Neutrophil (primary cell): ENCODE measurements around the gene TDRD10.

ENCODE experiments used
- H3K27ac ChIP-seq: fragments of 200-600 bp; sonication (generic); 2 replicates; pipeline ENCODE4 v1.5.1; 2016; ENCODE audit warnings: mild to moderate bottlenecking, moderate library complexity
- H3K27me3 ChIP-seq: fragments of 200-600 bp; sonication (generic); 2 replicates; pipeline ENCODE4 v1.6.0; 2016; ENCODE audit warnings: mild to moderate bottlenecking
- H3K36me3 ChIP-seq: fragments of 200-600 bp; sonication (generic); 2 replicates; pipeline ENCODE4 v1.5.1; 2017
- H3K4me1 ChIP-seq, 2 experiments: fragments of 200-600 bp in 1 of 2; sonication (generic) in 1 of 2; 1 replicate in 1 of 2; 2 replicates in 1 of 2; pipeline versions ENCODE4 v1.5.1 to v1.6.1; 2013 to 2016; ENCODE audit warnings: low read depth in 1 of 2, low read length in 1 of 2, mild to moderate bottlenecking in 1 of 2, moderate library complexity in 1 of 2; ENCODE audit not compliant: control insufficient read depth in 1 of 2, insufficient read depth in 1 of 2
- H3K4me3 ChIP-seq, 2 experiments: fragments of 200-600 bp in 1 of 2; sonication (generic) in 1 of 2; 1 replicate in 1 of 2; 2 replicates in 1 of 2; pipeline ENCODE4 v1.5.1; 2013 to 2016; ENCODE audit warnings: low read depth in 1 of 2, low read length in 1 of 2, mild to moderate bottlenecking in 1 of 2, moderate library complexity in 1 of 2
- H3K9me3 ChIP-seq: fragments of 200-600 bp; sonication (generic); 2 replicates; pipeline ENCODE4 v1.5.1; 2016
- CTCF ChIP-seq: fragments of 200-600 bp; sonication (generic); IDR thresholded peaks from 2 replicates; pipeline ENCODE4 v1.5.1; 2016; ENCODE audit warnings: antibody characterized with exemption

Gene TDRD10

GRCh38 chr1:154533952-154534844, 32.2 kb downstream of the TDRD10 start:
- Histone ChIP-seq H3K36me3 (no peaks in the 10 kb centered on the region), H3K27ac (no peak overlapping the region), H3K27me3 (no peaks in the 10 kb centered on the region), H3K9me3 (no peaks in the 10 kb centered on the region), H3K4me3 (no peak overlapping the region), H3K4me1 (no peaks in the 10 kb centered on the region)
- TF ChIP-seq CTCF, result no peak

DNA sequence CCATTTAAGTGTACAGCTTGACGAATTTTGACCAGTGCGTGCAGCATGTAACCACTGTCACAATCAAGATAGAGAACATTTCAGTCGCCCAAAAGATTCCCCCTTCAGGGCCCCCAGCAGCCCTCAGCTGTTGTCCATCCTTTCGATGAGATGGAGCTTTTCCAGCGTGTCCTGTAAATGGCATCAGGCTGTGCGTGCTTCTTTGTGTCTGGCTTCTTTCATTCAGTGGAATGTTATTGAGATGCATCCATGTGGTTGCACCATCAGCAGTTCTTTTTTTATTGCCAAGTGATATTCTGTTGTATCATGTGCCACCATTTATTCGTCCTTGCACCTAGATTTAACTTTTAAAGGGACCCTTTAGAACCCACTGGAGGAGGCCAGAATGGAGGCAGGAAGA, 34.6 kb downstream of the TDRD10 start:
- no peak overlapping the region for H3K27ac ChIP-seq
- H3K4me1 ChIP-seq, result no peaks in the 10 kb centered on the region
- TF ChIP-seq CTCF, result no peak
- no peak overlapping the region for H3K4me3 ChIP-seq
- peaks cover 7% of the 10 kb centered on the region for H3K27me3 ChIP-seq
- H3K36me3 ChIP-seq, result no peaks in the 10 kb centered on the region
- no peaks in the 10 kb centered on the region for H3K9me3 ChIP-seq

DNA sequence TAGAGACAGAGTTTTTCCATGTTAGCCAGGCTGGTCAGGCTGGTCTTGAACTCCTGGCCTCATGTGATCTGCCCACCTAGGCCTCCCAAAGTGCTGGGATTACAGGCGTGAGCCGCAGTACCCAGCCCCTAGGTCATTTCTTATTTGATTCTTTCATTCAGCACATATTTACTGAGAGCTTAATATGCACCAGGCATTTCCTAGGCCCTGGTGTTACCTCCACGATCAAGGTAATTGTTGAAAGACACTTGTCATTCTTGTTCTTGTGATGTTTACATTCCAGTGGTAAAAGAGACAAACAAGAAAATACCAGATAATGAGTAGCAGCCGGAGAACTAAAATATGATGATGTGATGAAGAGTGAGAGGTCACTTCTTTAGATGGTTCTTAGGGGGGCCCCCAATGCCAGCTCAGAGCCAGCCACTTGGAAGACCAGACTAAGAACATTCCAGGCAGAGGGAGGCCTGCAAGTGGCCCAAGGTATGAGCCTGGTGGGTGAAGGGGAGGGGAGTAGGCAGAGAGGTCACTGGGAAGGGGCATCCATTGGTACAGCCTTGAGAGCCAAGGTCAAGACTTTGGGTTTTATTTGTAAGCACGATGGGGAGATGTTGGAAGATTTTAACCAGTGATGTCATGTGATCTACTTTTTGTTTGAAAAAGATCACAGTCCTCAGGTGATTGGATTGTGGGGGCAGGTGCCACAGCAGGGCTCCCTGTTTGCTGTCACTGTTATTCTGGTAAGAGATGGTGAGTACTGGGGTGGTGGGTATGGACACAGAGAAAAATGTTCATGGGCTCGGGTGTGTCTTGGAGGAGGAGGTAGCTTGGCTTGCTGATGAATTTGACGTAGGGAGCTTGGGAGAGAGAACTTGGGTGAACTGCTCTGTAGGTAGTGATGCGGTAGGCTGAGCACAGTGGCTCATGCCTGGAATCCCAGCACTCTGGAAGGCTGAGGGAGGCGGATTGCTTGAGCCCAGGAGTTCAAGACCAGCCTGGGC, 37.8 kb downstream of the TDRD10 start:
- Histone ChIP-seq H3K27me3 (peaks cover 8% of the 10 kb centered on the region), H3K9me3 (no peaks in the 10 kb centered on the region), H3K27ac (no peak overlapping the region), H3K36me3 (no peaks in the 10 kb centered on the region), H3K4me3 (no peak overlapping the region), H3K4me1 (no peaks in the 10 kb centered on the region)
- no peak for TF ChIP-seq CTCF

GRCh38 chr1:154541231-154541630, 39.2 kb downstream of the TDRD10 start:
- H3K4me3 ChIP-seq, result no peak overlapping the region
- H3K36me3 ChIP-seq, result no peaks in the 10 kb centered on the region
- no peaks in the 10 kb centered on the region for H3K4me1 ChIP-seq

More at GRCh38 chr1:154541231-154541630, 39.2 kb downstream of the TDRD10 start:
- no peak for TF ChIP-seq CTCF
- Histone ChIP-seq H3K27ac (no peak overlapping the region), H3K9me3 (no peaks in the 10 kb centered on the region), H3K27me3 (peaks cover 8% of the 10 kb centered on the region)
